HG03558 (cell line): ENCODE measurements around the gene FMNL2.

Experiments
- ATAC-seq: cut with Tn5 transposase; IDR thresholded peaks from one replicate; pipeline ENCODE4 v1.9.1; 2021; ENCODE audit warnings: moderate number of reproducible peaks; ENCODE audit not compliant: unreplicated experiment; ENCODE audit errors: extremely low read depth

The FMNL2 gene

DNA sequence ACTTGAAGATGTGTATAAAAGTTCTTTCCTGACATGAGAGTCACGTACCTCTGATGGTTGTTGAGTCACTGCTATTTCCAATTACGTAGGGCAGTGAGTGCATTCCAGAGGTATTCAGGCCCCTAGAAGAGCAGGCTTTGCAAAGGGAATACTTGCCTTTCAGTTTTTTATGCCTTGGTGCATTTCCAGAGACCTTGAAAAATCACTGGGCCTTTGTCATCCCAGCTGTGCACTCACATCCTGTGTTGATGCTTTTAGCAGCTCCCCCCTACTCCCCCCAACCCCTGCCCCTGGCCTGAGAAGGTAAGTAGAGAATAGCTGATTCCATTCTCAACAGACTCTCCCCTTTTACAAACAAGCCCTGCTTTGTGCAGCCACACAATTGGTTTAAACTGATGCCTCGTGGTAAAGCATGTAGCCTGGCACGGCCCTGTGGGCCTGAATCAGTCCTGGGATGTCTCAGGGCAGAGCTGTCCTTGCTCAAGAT, 208.1 kb downstream of the FMNL2 start:
- ATAC-seq, result no peak

DNA sequence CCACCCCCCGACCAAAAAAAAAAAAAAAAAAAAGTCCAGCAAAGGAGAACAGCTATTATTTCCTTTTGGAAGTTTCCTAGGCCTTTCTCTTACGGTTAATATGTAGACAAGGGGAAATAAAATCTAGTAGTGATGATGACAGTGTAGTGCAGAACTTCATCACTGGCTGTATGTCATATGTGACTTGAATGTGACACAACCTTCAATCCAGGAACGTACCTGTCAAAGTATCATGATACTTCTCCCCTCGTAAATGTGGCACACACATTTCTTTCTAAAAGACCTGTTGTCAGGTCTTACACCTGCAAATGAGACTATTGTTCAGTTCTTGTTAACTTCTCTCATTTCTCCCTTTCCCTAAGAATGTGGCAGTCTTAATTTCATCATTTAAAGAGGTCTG, 208.7 kb downstream of the FMNL2 start:
- ATAC-seq, result no peak

DNA sequence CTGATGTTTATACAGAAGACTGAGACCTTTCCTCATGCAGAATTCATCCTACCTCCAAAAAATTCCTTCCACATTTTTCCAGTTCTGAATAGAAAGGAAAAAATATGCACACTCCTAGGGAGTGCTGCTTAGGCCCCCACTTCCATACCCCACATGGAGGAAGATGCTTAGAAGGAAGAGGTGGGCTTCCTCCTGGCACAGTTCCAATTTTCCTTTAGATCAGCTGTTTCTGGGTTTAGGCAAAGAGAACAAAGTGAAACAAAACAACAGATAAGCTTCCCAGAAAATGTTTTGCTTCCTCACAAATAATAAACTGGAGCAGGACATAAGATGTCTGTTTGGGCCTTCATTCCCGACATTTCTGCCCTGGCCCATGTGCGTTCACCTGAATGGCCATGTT, 209.7 kb downstream of the FMNL2 start:
- ATAC-seq, result no peak

- ATAC-seq, result no peak
Observed at GRCh38 chr2:152546230-152546837, 211.4 kb downstream of the FMNL2 start.

DNA sequence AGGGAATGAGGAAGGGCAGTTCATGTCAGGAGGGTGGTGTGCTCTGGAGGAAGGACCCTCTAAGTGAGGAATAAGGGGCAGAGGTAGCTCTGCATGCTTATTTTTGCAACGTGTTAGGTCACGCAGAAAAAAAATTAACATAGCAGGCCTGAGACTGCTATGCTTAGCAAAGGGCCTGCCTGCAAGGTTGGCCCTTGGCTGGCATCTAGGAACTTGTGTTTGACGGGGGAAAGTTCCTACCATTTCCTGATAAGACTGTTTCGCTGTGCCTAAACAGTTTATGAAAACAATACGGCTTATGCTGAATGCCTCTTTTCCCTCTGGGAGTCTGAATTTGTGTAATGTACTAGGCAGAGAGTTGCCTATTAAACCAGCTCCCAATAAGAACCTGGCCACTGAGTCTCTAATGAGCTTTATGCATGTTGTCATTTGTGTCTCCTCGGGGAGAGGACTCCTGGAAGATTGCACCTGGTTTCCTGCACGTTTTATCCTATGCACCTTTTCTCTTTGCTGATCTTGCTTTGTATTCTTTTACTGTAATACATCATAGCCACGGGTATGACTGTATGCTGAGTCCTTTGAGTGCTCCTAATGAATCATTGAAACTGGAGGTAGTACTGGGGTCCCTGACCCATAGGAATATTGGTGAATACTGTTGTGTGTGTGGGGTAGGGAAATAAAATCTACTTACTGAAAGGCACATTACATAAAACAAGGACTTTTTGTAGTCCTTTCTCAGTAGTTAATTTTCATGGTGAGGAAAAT, 213.3 kb downstream of the FMNL2 start:
- no peak for ATAC-seq

- ATAC-seq, result no peak
Observed at GRCh38 chr2:152548996-152549395, 214.0 kb downstream of the FMNL2 start.

DNA sequence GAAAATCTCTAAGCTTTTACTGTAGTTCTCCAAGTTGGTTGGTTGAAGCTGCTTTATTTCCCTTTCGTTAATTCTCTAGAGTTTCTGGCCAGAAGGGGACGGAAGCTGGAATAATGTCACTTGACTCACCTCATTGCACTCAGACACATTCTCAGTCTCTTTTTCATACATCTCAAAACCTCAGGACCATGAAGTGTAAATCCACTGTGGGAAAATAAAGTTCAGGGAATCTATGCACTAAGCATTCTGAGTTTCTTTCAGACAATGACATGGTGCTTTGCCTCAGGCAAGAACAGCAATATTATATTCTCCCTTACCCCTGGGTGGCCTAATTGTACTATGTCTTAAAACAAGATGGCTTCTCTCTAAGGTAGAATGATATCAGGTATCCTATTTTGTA, 214.4 kb downstream of the FMNL2 start:
- no peak for ATAC-seq

DNA sequence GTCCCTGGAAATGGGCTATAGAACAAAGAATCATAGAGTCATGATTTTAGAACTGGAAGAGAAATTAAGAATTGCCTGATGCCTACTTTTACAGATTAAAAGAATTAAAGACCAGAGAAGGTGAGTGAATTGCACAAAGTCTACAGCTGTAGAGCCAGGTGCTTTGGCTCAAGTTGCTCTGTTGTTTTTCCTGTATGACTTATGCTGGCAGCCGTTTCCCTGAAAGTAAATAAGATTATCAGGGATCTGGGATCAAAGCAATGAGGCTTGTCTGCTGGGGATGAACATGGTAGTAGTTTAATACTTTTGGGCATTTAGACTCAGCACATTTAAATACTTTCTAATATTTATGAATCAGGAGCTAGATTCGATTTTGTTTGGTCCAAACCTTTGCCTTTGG, 215.4 kb downstream of the FMNL2 start:
- ATAC-seq, result no peak

GRCh38 chr2:152552888-152553287, 217.9 kb downstream of the FMNL2 start:
- ATAC-seq, result no peak

DNA sequence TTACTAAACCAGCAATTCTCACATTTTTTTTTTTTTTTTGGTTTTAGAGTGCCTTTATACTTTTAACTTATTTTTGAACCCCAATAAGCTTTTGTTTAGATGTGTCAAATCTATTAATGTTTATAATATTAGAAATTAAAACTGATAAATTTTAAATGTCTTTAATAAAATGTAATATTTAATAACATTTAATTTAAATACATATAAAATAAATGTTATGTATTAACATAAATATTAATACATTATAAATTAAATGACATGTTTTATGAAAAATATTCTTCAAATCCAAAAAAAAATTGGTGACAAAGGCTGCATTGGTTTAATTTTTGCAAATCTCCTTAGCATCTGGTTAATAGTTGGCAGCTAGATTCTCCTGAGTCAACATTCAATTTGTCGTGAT, 218.5 kb downstream of the FMNL2 start:
- no peak for ATAC-seq

DNA sequence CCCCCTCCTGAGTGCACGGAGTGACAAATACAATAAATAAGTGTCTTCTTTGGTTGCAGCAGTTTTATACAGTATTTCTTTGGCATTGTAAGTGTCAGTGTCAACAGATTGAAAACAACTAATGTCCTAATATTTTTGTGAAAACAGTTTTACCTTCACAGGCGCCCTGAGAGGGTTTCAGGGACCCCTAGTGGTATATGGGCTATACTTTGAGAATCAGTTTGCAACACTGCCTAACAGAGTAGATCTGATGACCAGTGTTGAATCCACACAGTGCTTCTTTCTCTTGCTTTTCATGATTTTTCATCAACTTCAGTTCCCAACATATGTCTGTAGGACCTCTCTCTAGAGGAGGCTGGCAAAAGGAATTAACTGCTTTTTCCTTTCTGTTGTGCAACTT, 220.1 kb downstream of the FMNL2 start:
- no peak for ATAC-seq

DNA sequence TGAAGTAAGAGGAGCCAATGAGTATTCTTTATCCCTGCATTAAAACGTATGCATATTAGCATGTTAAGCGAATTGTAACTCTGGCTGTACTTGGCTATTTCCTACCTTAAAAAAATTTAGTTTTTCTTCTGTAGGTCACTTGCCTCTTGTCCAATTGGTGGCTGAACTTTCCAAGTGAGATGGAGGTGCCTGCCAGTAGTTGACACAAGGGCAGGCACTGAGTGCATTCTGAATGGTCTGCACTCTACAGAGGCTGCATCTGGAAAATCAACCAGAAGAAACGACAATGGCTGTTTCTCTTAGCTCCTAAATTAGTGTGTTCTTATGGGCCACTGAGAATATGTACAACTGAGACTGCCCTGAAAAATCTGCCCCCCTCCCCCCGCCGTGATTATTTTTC, 221.5 kb downstream of the FMNL2 start:
- ATAC-seq, result no peak

- no peak for ATAC-seq
Observed at GRCh38 chr2:152557273-152557888, 222.4 kb downstream of the FMNL2 start.

DNA sequence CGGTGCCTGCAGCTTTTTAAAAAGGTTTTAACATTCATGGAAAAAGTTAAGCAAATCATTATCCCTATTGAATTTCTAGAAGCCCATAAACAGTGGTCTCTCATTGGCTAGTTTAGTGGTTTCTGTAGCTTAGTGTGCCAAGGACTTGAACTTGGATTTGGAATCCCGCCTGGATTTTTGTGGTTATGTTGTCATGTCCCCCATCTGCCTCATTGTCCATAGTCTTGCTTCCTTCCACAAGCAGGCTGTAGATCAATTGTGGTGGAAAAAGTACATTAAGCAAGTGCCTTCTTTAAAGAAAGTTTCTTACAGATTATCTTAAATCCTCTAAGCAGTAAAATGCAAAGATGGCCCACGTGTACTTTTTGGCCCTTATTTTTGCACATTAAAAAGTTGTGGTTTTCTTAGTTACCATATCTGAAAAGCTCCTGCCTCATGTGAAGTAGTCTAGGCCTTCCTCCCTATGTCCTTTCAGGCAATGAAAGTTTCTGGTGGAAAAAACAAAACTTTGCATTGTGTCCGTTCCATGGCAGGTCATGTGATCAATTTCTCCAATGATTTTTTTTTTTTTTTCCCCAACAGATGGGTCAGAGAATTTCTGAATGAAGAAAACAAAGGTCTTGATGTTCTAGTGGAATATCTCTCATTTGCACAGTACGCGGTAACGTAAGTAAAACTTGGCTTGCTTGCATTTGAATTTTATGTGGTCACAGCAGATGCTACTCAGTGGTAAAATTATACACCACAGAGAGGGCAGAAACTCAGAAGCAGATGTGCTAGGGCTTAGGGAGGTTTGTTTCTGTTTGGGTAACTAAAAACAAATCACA, 223.4 kb downstream of the FMNL2 start:
- no peak for ATAC-seq

- no peak for ATAC-seq
Observed at GRCh38 chr2:152559008-152559407, 224.0 kb downstream of the FMNL2 start.

GRCh38 chr2:152560166-152560565, 225.2 kb downstream of the FMNL2 start:
- ATAC-seq, result no peak

DNA sequence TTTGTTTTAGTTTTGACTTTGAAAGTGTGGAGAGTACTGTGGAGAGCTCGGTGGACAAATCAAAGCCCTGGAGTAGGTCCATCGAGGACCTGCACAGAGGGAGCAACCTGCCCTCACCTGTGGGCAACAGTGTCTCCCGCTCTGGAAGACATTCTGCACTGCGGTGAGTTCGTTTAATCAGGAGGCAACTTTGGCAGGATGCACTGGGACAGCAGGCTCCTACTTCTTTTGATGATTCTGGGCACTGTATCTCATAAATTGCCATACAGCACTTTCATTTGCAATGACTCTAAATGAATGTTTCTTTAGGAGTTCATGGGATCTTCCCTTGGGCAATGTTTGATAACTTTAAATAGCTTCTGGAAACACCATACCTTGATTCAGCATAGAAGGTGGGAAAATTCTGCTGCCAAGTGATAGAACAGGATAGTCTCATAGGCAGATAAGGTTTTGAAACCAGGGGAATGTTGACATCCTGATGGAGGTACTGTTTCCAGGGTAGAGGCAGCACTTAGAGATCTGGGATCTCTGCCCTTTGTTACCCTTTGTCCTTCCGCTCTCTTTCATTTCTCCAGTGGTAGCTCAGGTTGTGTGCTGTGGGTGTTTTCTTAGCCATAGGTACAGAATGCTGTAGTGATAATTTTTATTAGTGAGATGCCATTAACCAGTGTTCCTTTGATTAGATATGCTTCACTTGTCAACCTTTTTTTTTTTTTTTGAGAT, 226.1 kb downstream of the FMNL2 start:
- ATAC-seq, result no peak

DNA sequence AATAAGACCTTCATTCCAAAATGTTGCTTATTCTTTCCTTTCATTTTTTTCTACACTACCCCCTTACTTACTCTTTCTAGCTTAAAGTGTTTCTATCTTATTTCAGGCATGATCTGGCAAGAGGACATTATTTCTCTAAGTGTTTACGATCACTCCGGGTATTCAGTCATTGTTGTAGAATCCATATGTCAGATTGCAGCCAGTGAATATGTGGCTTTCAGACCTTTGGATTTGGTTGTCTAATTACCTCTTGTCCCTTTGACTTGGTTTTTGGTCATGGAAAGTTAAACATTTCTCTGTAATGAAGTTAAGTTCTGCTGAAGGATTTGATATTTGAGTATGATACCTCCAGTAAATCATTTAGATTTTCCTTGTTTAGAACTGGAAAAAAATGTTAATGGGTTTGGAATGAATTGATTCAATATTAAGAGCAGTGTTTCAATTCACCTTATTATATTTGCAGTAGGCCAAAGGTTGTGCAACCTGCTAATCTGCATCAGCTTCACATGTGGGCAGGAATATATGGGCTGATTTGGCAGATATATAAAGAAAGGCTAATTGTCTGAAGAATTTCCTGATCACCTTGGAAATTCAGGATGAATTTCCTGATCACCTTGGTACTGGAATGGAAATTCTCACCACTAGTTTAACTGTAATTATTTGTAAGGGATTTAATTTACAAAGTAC, 227.4 kb downstream of the FMNL2 start:
- no peak for ATAC-seq

DNA sequence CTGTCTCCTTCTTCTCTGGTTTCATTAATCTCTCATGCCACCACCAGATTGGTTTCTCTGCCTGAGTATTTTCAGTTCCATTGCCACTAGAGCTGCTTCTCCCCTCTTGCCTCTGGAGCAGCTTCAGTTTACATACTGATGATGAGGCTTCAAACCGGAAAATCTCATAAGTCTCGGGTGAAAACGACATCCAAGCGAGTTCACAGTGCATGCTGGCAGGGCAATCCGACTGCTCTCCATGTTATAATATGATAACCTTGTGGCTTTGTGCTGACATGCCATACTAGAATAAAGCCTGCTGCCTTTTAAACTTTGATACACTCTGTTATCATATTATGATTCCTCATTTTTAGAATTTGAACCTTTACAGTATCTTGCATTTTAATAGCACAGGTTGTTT, 228.8 kb downstream of the FMNL2 start:
- no peak for ATAC-seq
